GM23338 (cell line): Measurements from ENCODE around the gene CRNKL1.

ENCODE experiments used
- EZH2 ChIP-seq: fragments of 200-600 bp; sonication (generic); IDR thresholded peaks from one replicate; pipeline ENCODE4 v1.8.0; 2017; ENCODE audit warnings: antibody characterized with exemption, mild to moderate bottlenecking, low read depth; ENCODE audit not compliant: unreplicated experiment
- EZH2phosphoT487 ChIP-seq: fragments of 200-600 bp; sonication (generic); IDR thresholded peaks from one replicate; pipeline ENCODE4 v1.8.1; 2018; ENCODE audit warnings: antibody characterized with exemption; ENCODE audit not compliant: unreplicated experiment
- POLR2AphosphoS5 ChIP-seq: IDR thresholded peaks from 2 replicates; pipeline ENCODE4 v1.6.1; 2016; ENCODE audit warnings: antibody characterized with exemption, low read depth
- TF ChIP-seq, protein P1 (sequence below), 2 experiments: fragments of 200-600 bp in 1 of 2; sonication (generic) in 1 of 2; conservative IDR thresholded peaks; 2 replicates each; pipeline versions ENCODE4 v1.5.1 to v1.6.1; 2016 to 2017; ENCODE audit warnings: antibody characterized with exemption in 2 of 2, low read depth in 2 of 2, mild to moderate bottlenecking in 2 of 2, moderate library complexity in 1 of 2
- TF ChIP-seq, protein P2 (sequence below): IDR thresholded peaks from one replicate; pipeline ENCODE4 v1.6.1; 2018; ENCODE audit warnings: antibody characterized with exemption; ENCODE audit not compliant: unreplicated experiment

DNA sequence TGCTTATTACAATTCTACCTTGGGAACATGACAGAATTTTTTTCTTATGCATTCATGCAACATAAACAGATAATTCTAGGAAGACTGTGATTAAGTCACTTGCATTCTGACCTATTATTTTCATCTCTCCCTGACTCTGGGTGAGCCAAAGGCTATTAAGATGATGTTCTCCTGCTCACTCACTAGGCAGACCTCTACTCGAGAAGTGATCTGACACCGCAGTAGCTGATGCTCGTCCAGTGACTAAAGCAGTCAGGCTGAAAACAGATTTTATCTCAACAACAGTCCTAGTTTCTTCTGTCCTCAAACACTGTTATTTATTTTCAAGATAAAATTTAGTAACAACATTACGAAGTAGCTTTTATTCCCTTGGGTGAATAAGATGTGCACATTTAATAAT lies 17.8 kb downstream of the CRNKL1 start:
- TF ChIP-seq, protein P1, sequence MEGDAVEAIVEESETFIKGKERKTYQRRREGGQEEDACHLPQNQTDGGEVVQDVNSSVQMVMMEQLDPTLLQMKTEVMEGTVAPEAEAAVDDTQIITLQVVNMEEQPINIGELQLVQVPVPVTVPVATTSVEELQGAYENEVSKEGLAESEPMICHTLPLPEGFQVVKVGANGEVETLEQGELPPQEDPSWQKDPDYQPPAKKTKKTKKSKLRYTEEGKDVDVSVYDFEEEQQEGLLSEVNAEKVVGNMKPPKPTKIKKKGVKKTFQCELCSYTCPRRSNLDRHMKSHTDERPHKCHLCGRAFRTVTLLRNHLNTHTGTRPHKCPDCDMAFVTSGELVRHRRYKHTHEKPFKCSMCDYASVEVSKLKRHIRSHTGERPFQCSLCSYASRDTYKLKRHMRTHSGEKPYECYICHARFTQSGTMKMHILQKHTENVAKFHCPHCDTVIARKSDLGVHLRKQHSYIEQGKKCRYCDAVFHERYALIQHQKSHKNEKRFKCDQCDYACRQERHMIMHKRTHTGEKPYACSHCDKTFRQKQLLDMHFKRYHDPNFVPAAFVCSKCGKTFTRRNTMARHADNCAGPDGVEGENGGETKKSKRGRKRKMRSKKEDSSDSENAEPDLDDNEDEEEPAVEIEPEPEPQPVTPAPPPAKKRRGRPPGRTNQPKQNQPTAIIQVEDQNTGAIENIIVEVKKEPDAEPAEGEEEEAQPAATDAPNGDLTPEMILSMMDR (conservative IDR thresholded peaks at IDR 0.05; ENCODE audit: low read depth in 2 of 2), result no peak
- TF ChIP-seq EZH2phosphoT487 (no peak), EZH2 (no peak), POLR2AphosphoS5 (no peak)
- TF ChIP-seq, protein P2, sequence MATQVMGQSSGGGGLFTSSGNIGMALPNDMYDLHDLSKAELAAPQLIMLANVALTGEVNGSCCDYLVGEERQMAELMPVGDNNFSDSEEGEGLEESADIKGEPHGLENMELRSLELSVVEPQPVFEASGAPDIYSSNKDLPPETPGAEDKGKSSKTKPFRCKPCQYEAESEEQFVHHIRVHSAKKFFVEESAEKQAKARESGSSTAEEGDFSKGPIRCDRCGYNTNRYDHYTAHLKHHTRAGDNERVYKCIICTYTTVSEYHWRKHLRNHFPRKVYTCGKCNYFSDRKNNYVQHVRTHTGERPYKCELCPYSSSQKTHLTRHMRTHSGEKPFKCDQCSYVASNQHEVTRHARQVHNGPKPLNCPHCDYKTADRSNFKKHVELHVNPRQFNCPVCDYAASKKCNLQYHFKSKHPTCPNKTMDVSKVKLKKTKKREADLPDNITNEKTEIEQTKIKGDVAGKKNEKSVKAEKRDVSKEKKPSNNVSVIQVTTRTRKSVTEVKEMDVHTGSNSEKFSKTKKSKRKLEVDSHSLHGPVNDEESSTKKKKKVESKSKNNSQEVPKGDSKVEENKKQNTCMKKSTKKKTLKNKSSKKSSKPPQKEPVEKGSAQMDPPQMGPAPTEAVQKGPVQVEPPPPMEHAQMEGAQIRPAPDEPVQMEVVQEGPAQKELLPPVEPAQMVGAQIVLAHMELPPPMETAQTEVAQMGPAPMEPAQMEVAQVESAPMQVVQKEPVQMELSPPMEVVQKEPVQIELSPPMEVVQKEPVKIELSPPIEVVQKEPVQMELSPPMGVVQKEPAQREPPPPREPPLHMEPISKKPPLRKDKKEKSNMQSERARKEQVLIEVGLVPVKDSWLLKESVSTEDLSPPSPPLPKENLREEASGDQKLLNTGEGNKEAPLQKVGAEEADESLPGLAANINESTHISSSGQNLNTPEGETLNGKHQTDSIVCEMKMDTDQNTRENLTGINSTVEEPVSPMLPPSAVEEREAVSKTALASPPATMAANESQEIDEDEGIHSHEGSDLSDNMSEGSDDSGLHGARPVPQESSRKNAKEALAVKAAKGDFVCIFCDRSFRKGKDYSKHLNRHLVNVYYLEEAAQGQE, result no peak
